GM18951 (cell line): Measurements from ENCODE around the gene RBP3.

Source experiments
- POLR2A ChIP-seq: IDR thresholded peaks from 4 replicates; pipeline ENCODE4 v1.6.1; 2011; ENCODE audit warnings: mild to moderate bottlenecking; ENCODE audit not compliant: insufficient read length, insufficient read depth; ENCODE audit errors: extremely low read depth
- in situ Hi-C: fragments of 300-500 bp; cut with MboI; formaldehyde crosslinking; loops from one replicate; pipeline ENCODE4 v1.12.0; 2022; ENCODE audit warnings: low sequenced_read_pairs, mixed read lengths, inconsistent platforms; ENCODE audit not compliant: unreplicated experiment

Gene RBP3

DNA sequence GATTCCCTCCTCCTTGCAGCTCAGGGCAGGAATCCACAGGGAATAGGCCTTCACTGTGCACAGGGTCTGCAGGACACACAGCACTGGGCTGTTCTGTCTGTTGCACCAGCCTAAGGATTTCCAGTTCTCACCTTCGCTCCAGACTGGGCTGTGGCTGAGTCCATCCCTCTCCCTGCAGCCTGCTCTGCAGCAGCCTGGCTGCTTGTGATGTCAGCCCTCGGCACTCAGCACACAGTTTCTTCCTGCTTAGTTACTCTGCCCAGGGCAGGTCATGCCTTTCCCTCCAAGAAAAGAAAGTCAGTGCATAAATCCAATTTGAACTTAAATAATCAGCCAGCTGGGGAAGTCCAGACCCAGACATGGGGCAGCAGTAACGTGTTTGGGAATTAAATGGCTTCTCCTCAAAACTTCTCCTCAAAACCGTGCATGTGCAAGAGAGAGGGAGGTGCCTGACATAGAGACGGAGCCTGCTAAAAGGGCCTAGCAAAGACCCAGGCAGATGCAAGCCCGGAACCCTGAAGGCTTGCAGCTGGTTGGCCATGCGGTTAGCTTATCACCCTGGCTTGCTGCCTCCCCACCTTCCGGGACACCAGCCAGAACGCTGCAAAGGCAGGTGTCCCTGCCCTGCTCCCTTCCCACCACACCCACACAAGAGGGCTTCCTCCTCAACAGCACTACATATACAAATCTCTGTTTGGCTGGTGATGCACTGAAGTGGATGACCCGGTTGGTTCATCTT is 36.8 kb upstream of the RBP3 start:
- in situ Hi-C loops, result loop anchor here (25.0 kb wide), 1 partner anchor 274 kb away; no protein-coding TSS in a partner anchor
- no peak for TF ChIP-seq POLR2A

DNA sequence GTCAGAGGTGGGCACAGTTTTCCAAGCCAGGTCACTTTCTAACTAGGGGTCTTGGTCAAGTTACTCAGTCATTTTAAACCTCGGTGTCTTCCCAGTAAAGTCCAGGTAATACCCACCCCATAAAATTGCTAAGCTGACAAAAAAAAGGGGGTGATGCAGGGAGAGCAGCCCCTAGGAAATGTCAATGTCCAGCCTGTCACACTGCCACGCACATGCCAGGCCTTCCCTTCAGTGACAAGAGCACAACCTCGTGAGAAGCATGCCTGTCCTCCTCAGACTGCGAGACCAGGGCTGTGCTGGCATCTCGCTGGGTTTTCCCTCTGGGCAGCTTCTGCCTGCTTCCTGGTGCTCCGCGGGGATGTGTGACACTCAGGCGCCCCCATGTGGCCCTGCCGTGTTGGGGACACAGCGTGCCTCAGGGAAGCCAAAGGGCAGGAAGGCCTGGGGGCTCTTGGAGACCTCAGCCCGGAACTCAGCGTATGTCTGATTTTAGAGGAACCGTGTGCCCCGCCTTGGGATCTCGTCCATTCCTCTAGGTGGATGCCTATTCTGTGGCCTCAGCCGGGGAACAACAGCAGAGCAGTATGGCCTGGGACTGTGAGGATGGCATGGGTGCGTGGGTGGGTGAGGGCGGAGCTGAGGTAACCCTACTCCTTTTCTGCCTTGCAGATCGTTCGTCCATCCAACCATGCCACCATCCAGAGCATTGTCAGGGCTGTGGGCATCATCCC is 36.1 kb upstream of the RBP3 start:
- in situ Hi-C loops, result loop anchor here (25.0 kb wide), 1 partner anchor 275 kb away; no protein-coding TSS in a partner anchor
- TF ChIP-seq POLR2A, result no peak

DNA sequence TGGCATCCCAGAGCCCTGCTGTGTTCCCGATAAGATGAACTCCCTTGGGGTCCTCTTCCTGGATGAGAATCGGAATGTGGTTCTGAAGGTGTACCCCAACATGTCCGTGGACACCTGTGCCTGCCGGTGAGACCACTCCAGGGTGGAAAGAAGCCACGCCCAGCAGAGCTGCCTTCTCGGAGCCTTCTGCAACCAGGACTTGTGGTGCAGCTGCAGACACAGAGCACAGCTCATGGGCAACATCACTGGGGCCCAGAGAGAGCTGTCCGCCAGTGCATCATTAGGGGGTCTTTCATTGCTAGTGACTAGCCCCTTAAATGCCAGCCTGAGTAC is 35.5 kb upstream of the RBP3 start:
- no peak for TF ChIP-seq POLR2A
- in situ Hi-C loops, result loop anchor here (25.0 kb wide), 1 partner anchor 275 kb away; no protein-coding TSS in a partner anchor

DNA sequence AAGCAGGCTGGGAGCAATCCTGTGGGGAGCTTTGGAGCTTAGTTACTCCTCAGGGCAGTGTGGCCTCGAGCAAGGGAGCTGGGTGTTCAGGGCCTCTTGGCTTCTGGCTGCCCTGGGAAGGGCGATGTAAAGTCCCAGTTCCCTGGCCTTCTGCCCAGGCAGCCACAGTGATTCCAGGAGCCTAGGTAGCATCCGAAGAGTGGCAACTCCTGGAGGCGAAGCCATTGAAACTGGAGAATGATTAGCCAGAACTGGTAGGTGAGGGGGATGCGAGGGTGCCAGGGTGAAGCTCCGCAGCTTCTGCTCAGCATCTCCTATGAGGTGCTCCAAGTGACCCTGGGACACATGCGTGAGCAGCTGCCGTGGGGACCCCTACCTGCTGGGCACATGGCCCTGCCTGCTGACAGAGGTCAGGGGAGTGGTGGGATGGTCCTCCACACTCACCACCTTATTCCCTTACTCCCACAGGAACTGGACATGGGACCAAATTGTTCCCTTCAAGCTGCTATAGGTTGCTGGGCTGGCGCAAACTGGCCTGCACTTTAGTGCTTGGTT is 33.7 kb upstream of the RBP3 start:
- no peak for TF ChIP-seq POLR2A
- in situ Hi-C loops, result loop anchor here (25.0 kb wide), 1 partner anchor 277 kb away; no protein-coding TSS in a partner anchor

DNA sequence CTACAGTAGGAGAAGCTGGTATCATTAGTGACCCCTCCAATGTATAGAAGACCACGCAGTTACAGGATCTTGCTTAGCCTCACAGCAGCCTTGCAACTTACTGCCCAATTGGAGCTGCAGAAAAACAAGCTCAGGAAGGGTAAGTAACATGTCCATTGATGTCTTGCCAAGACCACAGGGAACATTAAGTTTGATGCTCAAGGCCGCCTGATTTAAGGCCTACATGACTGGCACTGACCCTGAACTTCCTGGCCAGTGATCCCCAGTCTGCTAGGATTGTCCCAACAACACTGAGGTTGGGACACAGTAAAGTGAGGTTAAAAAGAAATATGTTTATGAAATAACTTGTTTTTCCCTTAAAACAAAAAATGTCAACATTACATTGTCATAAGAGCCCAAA is 32.7 kb upstream of the RBP3 start:
- no peak for TF ChIP-seq POLR2A

DNA sequence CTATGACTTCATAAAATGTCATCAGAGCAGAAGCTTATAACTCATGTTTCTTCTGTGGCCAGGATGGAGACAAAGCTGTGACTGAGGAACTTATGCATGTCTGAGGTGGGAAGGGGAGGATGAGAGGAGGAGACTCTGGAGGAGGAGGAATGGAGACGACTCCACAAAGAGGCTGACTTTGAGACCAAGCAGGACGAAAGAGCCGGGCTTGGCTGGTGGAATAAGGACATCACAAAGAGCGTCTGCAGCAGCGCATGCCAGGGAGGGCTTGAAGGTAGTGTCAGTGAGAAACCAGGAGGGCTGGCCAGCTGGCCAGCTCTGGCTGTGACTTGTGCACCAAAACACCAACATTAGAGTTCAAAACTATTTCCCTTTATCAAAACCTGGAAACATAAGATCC is 32.0 kb upstream of the RBP3 start:
- in situ Hi-C loops, result loop anchor here (25.0 kb wide), 1 partner anchor 279 kb away; no protein-coding TSS in a partner anchor
- no peak for TF ChIP-seq POLR2A

More for the DNA sequence above, 32.7 kb upstream of the RBP3 start:
- in situ Hi-C loops, result loop anchor here (25.0 kb wide), 1 partner anchor 278 kb away; no protein-coding TSS in a partner anchor

DNA sequence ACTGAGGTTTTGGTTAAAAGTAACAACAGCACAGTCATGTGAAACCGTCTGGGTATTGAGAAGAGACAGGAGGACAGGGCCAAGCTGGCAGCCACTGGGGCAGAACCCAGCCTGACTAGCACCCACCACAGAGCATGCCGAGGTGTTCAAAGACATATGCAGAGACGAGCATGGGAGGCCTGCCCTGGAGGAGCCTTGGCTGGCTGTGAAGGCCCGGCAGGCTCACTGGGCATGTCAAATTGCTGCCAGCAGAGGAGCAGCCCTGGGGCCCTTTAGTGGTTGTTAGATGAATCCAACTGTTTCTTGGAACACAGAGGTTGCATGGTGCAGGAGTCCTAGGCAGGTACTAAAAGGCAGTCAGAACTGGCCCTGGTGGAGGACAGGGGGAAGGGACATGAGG is 30.9 kb upstream of the RBP3 start:
- in situ Hi-C loops, result loop anchor here (25.0 kb wide), 1 partner anchor 280 kb away; no protein-coding TSS in a partner anchor
- TF ChIP-seq POLR2A, result no peak

DNA sequence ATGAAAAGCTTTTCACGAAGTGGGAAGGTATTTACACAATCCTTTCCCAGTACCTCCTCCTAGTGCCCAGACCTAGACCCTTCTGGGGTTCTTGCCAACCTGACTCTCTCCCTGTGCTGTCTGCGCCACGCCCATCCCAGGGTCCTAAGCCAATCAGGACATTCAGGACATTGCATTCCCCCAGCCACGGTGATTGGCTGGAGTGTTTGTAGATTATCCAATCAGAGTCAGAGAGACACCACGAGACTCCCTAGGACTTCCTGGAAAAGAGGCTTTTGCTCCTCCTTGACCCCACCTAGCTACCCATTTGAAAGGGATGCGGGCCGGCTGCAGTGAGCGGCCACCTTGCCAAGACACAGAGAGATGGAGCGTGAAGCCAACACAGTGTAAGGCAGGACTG is 29.5 kb upstream of the RBP3 start:
- TF ChIP-seq POLR2A, result no peak
- in situ Hi-C loops, result loop anchor here (25.0 kb wide), 1 partner anchor 281 kb away; no protein-coding TSS in a partner anchor

DNA sequence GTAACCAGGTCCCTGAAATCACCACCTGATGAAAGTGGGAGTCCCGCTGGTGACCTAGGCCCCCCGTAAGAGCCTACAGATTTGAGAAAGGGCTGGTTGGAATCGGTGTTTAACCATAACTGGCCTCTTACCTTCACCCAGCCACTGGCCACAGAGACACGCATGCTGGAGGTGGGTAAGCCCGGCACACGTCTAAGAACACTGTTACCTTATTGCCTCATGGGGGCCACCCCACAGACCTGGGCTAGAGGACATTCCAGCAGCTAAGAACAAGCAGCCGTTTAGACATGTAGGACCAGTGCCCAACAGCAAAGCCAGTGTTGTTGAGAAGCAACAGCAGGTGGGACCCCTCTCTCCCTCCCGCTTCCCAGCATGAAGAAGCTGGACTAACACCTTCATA is 28.4 kb upstream of the RBP3 start:
- in situ Hi-C loops, result loop anchor here (25.0 kb wide), 1 partner anchor 282 kb away; no protein-coding TSS in a partner anchor
- TF ChIP-seq POLR2A, result no peak

DNA sequence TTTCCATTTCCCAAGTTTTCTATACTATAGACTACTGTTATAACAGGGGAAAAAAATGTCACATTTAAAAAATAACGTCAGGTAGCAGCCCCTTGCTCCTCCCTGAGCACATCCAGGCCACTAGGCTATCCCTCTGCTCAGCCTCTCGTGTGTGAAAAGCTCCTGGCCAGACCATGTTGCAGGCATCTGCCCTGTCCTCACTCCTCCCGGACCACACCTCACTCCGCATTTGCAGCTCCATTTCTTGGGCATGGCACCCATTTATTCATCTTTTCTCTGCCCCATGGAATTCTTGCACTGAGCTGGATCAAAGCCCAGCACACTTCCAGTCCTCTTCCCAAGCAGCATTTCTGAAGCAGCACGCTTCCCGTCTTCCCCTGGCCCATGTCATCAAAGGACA is 27.4 kb upstream of the RBP3 start:
- TF ChIP-seq POLR2A, result no peak

DNA sequence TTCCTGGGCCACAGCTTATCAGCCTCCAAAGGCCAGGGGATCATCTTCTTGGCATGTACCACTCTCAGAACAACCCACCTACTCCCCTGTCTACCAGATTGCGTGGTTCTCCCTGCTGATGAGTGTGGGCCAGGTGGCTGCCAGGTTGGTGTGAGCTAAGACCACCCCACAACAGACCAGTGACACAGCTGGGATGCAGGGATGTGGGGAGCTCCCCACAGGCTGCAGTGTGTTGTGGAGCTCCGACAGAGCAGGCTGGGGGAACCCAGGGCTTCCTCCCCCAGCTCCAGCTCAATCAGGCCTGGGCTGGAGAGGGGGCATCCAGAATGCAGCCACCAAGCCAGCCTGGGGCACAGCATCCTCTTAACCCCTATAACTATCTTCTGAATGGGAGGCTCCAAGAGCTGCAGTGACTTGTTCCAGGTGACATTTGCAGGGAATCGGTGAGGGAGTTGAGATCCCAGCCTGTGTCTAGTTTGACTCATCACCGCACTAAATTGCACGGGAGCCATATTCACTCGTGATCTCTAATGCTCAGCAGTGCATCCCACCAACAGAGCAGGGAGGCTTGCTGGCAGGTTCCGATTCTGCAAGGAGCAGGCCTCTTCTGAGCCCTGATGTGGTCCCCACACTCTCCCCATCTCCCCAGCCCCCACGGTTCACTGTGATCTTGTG is 26.5 kb upstream of the RBP3 start:
- no peak for TF ChIP-seq POLR2A
- in situ Hi-C loops, result loop anchor here (25.0 kb wide), 1 partner anchor 284 kb away; no protein-coding TSS in a partner anchor

More for the DNA sequence above, 27.4 kb upstream of the RBP3 start:
- in situ Hi-C loops, result loop anchor here (25.0 kb wide), 1 partner anchor 284 kb away; no protein-coding TSS in a partner anchor

DNA sequence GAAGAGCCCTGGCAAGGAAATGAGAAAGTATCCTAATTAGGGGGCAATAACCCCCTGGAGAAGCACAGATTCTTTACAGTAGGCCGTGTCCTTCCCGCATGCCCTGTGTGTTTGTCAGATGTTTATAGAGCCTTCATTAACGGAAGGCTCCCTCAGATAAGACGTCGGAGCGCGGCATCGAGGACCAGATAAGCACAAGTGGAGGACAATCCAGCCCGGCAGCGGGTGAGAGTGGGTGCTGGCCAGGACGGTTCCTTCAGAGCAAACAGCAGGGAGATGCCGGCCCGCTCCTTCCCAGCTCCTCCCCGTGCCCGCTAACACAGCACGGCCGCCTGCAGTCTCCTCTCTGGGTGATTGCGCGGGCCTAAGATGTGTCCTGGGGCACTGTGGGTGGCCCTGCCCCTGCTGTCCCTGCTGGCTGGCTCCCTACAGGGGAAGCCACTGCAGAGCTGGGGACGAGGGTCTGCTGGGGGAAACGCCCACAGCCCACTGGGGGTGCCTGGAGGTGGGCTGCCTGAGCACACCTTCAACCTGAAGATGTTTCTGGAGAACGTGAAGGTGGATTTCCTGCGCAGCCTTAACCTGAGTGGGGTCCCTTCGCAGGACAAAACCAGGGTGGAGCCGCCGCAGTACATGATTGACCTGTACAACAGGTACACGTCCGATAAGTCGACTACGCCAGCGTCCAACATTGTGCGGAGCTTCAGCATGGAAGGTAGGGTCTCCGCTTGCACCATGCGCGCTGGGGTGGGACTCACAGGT is 25.7 kb upstream of the RBP3 start, which contains the start of gene GDF2:
Gene GDF2 (plus strand): TSS at position 155 of the 762 bp plus-strand sequence. CDS start 215 bp downstream, at position 370.
- in situ Hi-C loops, result loop anchor here (25.0 kb wide), 1 partner anchor 285 kb away; no protein-coding TSS in a partner anchor
- no peak for TF ChIP-seq POLR2A
